Skeletal muscle satellite cell (primary cell): ENCODE measurements around the gene RNF111. TPM values are rescaled to one million over a fixed set of nuclear protein-coding genes. Genes with fewer than 3 reads are reported as not detected.

ENCODE experiments used
- H3K27me3 ChIP-seq: 2 replicates; pipeline ENCODE4 v1.7.0; 2013; ENCODE audit warnings: low read length; ENCODE audit not compliant: control insufficient read depth, insufficient read depth
- H3K36me3 ChIP-seq: 2 replicates; pipeline ENCODE4 v1.7.0; 2013; ENCODE audit warnings: mild to moderate bottlenecking, control low read depth, low read length; ENCODE audit not compliant: insufficient read depth
- H3K4me1 ChIP-seq: 2 replicates; pipeline ENCODE4 v1.7.0; 2013; ENCODE audit warnings: low read length; ENCODE audit not compliant: control insufficient read depth, insufficient read depth
- H3K4me2 ChIP-seq: 2 replicates; pipeline ENCODE4 v1.7.0; 2013; ENCODE audit warnings: mild to moderate bottlenecking, low read length
- H3K4me3 ChIP-seq: 2 replicates; pipeline ENCODE4 v1.7.0; 2013; ENCODE audit warnings: low read length
- H3K9ac ChIP-seq: 2 replicates; pipeline ENCODE4 v1.7.0; 2013; ENCODE audit warnings: mild to moderate bottlenecking, low read depth, low read length, moderate library complexity
- H3K9me3 ChIP-seq: replicated peaks from 2 replicates; pipeline ENCODE4 v1.7.0; 2013; ENCODE audit warnings: mild to moderate bottlenecking, control low read depth, low read length
- total RNA-seq: library from RNA; depleted of rRNA; stranded (reverse); fragments of >200 nt; gene quantifications from 2 replicates; pipeline ENCODE4 v1.2.3, GENCODE V29; 2012; rRNA removed

RNF111 gene
- total RNA-seq = 15.5 and 16.8 TPM in 2 replicates

- Histone ChIP-seq H3K36me3 (peaks cover 9% of the 10 kb centered on the region), H3K9ac (peak within 1 kb of the TSS; percentile 93), H3K4me3 (peak within 1 kb of the TSS; percentile 99), H3K4me2 (peak within 1 kb of the TSS; percentile 79), H3K4me1 (peaks cover 8% of the 10 kb centered on the region), H3K27me3 (peaks cover 12% of the 10 kb centered on the region), H3K9me3 (no peaks in the 10 kb centered on the region)
Observed at GRCh38 chr15:58987491-58988005, at the start of gene RNF111. Gene RNF111 (plus strand): TSS chr15:58987663. CDS start chr15:59030823, 43,160 bp downstream.

DNA sequence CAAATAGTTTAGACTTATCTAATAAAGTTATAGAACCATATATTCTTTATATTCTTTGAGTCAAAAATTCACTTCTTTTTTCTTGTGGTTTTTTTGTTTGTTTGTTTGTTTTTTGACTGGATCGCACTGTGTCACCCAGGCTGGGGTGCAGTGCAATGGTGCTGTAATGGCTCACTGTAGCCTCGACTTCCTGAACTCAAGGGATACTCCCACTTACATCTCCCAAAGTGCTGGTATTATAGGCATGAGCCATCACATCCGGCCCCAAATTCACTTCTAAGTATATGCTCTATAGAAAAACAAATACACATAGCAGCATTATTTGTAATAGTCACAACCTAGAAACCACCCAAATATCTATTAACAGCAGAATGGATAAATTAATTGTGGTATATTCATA lies 40.3 kb upstream of the RNF111 start:
- Histone ChIP-seq H3K36me3 (no peaks in the 10 kb centered on the region), H3K27me3 (peaks cover 5% of the 10 kb centered on the region), H3K9ac (no peak overlapping the region), H3K4me1 (peaks cover 7% of the 10 kb centered on the region), H3K4me2 (no peak overlapping the region), H3K4me3 (no peak overlapping the region), H3K9me3 (no peaks in the 10 kb centered on the region)

DNA sequence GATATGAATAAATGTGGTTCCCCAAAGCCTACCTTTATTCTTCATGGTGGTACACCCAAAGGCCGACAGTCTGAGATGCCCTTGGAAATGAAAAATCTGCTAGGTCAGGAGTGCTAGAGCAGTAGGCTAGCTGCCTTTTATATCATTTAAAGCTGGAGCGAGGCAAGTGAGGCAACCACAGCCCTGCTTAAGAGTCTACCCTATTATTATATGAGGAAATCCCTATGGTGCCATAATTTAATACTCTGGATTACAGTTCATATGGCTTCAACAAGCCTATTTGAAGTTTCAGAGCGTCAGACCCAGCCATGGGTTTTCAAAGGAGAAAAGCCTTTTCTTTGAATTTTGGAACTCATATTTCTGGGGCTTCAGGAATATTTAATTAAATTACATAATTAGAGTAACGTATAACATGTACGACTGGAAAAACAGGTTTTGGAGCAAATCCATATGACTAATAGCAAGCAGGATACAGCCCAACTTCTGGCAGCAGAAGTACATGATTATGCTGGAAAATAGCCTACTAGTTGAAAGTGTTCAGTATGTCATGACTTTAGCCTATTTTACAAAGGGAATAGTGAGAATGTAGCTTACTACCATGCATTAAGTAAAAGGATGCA lies 36.0 kb upstream of the RNF111 start:
- Histone ChIP-seq H3K4me2 (no peak overlapping the region), H3K4me3 (no peak overlapping the region), H3K9me3 (no peaks in the 10 kb centered on the region), H3K36me3 (no peaks in the 10 kb centered on the region), H3K4me1 (peaks cover 16% of the 10 kb centered on the region), H3K9ac (no peak overlapping the region), H3K27me3 (peaks cover 5% of the 10 kb centered on the region)

DNA sequence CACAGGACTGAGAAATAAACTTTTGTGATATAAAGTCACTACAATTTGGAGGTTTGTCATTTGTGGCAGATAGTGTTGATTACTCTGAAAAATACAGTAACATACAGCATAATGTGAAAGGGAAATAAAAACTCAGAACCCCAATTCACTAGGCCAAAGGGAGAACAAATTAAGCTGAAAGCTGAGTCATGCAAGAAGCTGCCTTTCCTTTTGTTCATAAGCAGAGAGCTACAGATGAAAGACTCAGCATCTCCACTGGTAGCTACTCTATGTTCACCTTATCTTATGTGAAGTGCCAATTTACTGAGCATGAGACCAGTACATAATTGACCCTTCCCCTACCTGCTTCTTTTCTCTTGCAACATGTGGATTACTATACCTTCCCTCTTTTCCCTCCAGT lies 34.7 kb upstream of the RNF111 start:
- peaks cover 5% of the 10 kb centered on the region for H3K27me3 ChIP-seq
- H3K36me3 ChIP-seq = no peaks in the 10 kb centered on the region
- H3K9me3 ChIP-seq = no peaks in the 10 kb centered on the region
- no peak overlapping the region for H3K4me3 ChIP-seq
- no peak overlapping the region for H3K4me2 ChIP-seq
- no peak overlapping the region for H3K9ac ChIP-seq
- peaks cover 16% of the 10 kb centered on the region for H3K4me1 ChIP-seq

DNA sequence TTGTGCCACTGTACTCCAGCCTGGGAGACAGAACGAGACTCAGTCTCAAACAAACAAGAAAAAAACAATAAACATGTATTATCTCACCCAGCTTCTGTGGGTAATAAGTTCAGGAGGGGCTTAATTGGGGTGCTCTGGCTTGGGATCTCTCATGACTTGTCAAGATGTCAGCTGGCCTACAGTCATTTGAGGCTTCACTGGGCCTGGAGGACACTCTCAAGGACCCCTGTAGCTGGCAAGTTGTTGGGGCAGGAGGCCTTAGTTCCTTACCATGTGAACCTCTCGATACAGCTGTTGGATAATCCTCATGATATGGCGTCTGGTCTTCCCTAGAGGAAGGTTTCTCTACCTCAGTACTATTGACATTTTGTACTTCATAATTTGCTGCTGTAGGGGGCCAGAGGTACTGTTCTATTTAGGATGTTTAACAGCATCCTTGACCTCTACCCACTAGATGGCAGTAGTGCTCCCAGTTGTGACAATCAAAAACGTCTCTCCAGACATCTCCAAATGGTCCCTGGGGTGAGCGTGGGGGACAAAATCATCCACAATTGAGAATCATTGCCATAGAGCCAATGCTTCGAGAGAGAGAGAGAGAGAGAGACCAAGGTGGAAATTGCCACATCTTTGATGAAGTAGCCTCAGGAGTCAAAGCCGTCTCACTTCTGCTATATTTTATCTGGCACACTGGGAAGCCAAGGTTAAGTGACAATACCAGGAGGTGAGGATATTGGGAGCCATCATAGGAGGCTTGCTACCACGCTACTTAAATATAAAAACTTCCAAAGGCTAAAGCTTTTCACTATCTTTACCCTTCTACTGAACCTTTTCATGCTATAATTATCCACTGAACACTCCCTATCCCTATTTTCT lies 30.1 kb upstream of the RNF111 start:
- Histone ChIP-seq H3K27me3 (no peaks in the 10 kb centered on the region), H3K9me3 (no peaks in the 10 kb centered on the region), H3K4me2 (peak overlapping the region; percentile 51), H3K9ac (no peak overlapping the region), H3K36me3 (no peaks in the 10 kb centered on the region), H3K4me1 (peaks cover 8% of the 10 kb centered on the region), H3K4me3 (no peak overlapping the region)

DNA sequence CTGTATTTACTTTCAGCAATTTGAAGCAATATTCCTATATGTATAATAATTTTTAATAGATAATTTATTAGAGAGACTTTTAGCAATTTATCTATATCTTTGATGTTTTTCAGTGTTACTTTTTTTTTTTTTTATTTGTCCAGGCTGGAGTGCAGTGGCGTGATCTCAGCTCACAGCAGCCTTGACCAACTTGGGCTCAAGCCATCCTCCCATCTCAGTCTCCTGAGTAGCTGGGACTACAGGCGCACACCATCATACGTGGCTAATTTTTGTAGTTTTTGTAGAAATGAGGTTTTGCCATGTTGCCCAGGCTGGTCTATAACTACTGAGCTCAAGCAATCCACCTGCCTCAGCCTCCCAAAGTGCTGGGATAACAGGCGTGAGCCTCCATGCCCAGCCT lies 28.7 kb upstream of the RNF111 start:
- Histone ChIP-seq H3K36me3 (no peaks in the 10 kb centered on the region), H3K4me3 (no peak overlapping the region), H3K9ac (no peak overlapping the region), H3K27me3 (no peaks in the 10 kb centered on the region), H3K4me2 (no peak overlapping the region), H3K9me3 (no peaks in the 10 kb centered on the region), H3K4me1 (no peaks in the 10 kb centered on the region)

GRCh38 chr15:58962136-58962535 lies 25.3 kb upstream of the RNF111 start:
- no peaks in the 10 kb centered on the region for H3K27me3 ChIP-seq
- no peaks in the 10 kb centered on the region for H3K36me3 ChIP-seq
- peaks cover 5% of the 10 kb centered on the region for H3K4me1 ChIP-seq
- no peak overlapping the region for H3K9ac ChIP-seq
- H3K4me3 ChIP-seq = no peak overlapping the region
- no peak overlapping the region for H3K4me2 ChIP-seq
- no peaks in the 10 kb centered on the region for H3K9me3 ChIP-seq

DNA sequence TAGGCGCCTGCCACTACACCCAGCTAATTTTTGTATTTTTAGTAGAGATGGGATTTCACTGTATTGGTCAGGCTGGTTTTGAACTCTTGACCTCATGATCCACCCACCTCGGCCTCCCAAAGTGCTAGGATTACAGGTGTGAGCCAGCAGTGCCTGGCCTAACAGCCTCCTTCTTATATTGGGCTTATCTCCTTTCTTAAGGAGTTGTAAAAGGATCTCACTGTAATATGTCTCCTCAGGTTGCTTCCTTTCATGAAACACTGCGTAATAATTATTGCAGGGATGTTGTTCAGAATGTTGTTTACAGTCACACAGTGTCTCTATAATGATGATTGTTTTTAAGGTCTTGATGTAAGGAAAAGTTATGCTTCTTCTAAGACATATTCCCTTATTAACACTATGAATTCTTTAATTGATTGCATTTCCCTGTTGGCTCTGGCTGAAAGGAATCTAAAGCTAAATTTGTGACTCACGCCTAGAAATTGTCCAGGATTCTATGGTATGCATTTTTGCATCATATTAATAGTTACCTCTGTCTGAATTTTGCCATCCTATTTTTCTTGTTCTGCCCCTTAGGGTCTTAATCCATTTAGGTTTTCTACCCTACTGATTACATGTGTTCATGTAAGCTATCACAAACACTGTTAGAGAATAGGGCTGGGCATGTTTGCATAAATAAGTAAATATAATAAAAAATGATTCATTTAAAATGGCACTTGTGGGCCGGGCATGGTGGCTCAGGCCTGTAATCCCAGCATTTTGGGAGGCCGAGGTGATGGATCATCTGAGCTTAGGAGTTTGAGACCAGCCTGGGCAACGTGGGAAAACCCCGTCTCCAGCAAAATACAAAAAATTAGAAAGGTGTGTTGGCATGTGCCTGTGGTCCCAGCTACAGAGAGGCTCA lies 24.5 kb upstream of the RNF111 start:
- H3K4me1 ChIP-seq = peaks cover 6% of the 10 kb centered on the region
- no peaks in the 10 kb centered on the region for H3K9me3 ChIP-seq
- H3K9ac ChIP-seq = no peak overlapping the region

GRCh38 chr15:58966698-58967097 lies 20.8 kb upstream of the RNF111 start:
- Histone ChIP-seq H3K4me2 (no peak overlapping the region), H3K36me3 (no peaks in the 10 kb centered on the region), H3K9ac (no peak overlapping the region)

More for the DNA sequence above, 24.5 kb upstream of the RNF111 start:
- Histone ChIP-seq H3K36me3 (no peaks in the 10 kb centered on the region), H3K27me3 (no peaks in the 10 kb centered on the region), H3K4me3 (no peak overlapping the region), H3K4me2 (no peak overlapping the region)

DNA sequence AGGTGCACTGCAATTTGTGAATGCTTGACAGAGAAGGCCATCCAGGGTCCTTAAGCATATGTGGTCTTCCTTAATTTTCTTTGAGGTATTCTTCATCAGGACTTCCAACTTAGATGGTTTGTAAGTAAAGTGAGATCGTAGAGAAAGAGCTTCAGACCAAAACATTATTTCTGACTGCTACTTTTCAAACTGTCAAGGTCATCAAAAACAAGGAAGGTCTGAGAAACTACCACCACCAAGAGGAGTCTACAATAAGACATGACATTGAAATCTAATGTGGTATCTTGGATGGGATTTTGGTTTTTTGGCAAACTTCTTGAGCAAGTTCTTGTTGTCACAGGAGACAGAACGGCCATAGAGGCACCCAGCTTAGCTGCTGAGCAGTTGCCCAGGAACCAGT lies 20.0 kb upstream of the RNF111 start:
- Histone ChIP-seq H3K36me3 (no peaks in the 10 kb centered on the region), H3K9me3 (no peaks in the 10 kb centered on the region), H3K4me2 (no peak overlapping the region), H3K4me3 (no peak overlapping the region), H3K4me1 (peaks cover 6% of the 10 kb centered on the region), H3K27me3 (no peaks in the 10 kb centered on the region), H3K9ac (no peak overlapping the region)

More at GRCh38 chr15:58966698-58967097, 20.8 kb upstream of the RNF111 start:
- H3K4me1 ChIP-seq = peaks cover 6% of the 10 kb centered on the region
- no peaks in the 10 kb centered on the region for H3K9me3 ChIP-seq
- no peak overlapping the region for H3K4me3 ChIP-seq
- no peaks in the 10 kb centered on the region for H3K27me3 ChIP-seq

GRCh38 chr15:58977887-58978286 lies 9.6 kb upstream of the RNF111 start:
- Histone ChIP-seq H3K27me3 (no peaks in the 10 kb centered on the region), H3K4me2 (no peak overlapping the region), H3K4me3 (no peak overlapping the region), H3K4me1 (no peaks in the 10 kb centered on the region), H3K36me3 (no peaks in the 10 kb centered on the region), H3K9me3 (no peaks in the 10 kb centered on the region), H3K9ac (no peak overlapping the region)
